Adrenal gland (tissue), 5 donors: ENCODE results near the gene CXXC5.

Experiments
- POLR2A ChIP-seq, 2 donors: fragments of 450-650 bp; IDR thresholded peaks; one replicate each; pipeline ENCODE4 v1.6.1; 2017; ENCODE audit warnings: antibody characterized with exemption in 2 of 2, mild to moderate bottlenecking in 2 of 2, moderate library complexity in 1 of 2
- TF ChIP-seq, protein P1 (sequence below), 6 experiments: fragments of 450-650 bp in 4 of 6; fragments of 200-600 bp in 2 of 6; sonication (generic) in 1 of 6; IDR thresholded peaks; 1 replicate in 5 of 6; 2 replicates in 1 of 6; pipeline versions ENCODE4 v1.5.1 to v1.8.0; 2016 to 2021; ENCODE audit warnings: antibody characterized with exemption in 6 of 6, mild to moderate bottlenecking in 2 of 6, moderate library complexity in 1 of 6
- donor health status: DM: no; HTN: no; CAD: no.

DNA sequence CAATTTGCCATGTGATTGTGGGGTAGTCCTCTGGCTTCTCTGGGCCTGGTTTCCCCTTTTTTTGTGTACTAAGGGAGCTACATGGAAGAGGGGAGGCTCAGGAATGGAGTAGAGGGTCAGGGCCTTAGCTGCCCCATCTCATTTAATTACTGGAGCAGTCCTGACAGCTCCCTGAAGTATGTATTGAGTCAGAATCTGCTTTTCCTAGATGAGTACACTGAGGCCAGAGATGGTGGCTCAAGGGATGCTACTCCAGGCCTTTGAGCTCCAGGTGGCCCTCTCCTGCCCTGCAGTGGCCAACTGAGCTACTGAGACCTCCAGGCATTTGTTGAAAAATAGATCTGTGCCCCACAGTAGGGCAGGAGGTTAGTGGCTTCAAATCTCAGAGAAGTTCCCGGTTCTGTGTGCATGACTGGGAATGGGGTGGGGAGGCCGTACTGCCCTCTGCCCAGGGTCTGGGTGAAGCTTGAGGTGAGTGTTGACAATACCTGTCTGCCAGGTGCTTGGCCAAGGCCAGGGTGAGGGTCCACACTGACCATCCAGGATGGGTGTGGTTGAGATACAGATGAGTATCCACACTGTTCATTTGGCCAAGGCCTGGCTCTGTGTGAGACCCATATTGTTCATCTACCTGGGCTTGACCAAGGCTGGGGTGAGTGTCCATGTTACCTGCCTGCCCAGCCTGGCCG, 45.7 kb downstream of the CXXC5 start:
- TF ChIP-seq, protein P1, sequence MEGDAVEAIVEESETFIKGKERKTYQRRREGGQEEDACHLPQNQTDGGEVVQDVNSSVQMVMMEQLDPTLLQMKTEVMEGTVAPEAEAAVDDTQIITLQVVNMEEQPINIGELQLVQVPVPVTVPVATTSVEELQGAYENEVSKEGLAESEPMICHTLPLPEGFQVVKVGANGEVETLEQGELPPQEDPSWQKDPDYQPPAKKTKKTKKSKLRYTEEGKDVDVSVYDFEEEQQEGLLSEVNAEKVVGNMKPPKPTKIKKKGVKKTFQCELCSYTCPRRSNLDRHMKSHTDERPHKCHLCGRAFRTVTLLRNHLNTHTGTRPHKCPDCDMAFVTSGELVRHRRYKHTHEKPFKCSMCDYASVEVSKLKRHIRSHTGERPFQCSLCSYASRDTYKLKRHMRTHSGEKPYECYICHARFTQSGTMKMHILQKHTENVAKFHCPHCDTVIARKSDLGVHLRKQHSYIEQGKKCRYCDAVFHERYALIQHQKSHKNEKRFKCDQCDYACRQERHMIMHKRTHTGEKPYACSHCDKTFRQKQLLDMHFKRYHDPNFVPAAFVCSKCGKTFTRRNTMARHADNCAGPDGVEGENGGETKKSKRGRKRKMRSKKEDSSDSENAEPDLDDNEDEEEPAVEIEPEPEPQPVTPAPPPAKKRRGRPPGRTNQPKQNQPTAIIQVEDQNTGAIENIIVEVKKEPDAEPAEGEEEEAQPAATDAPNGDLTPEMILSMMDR (IDR thresholded peaks at IDR 0.05) = no peak
- no peak for TF ChIP-seq POLR2A (IDR thresholded peaks at IDR 0.05)
